Measurements from ENCODE around the gene TRIM27.
"Not testable (repeated sequence)": the region's sequence is repeated elsewhere in the genome, so short reads cannot be mapped to it uniquely, and the experiment has no call there.

TRIM27 gene

GRCh38 chr6:28895131-28895812 lies 28.5 kb downstream of the TRIM27 start:
- DNase-seq = peak; percentile 94

GRCh38 chr6:28893172-28893799 lies 30.5 kb downstream of the TRIM27 start:
- no peak for DNase-seq

- no peak for DNase-seq
These were observed 31.3 kb downstream of the TRIM27 start for GRCh38 chr6:28892525-28892924.

GRCh38 chr6:28887796-28888496 lies 35.8 kb downstream of the TRIM27 start:
- DNase-seq = no peak

- no peak for DNase-seq
These were observed 37.7 kb downstream of the TRIM27 start for GRCh38 chr6:28886079-28886439.

- no peak for DNase-seq
These were observed 39.2 kb downstream of the TRIM27 start for GRCh38 chr6:28884423-28885131.

GRCh38 chr6:28880894-28881780 lies 42.6 kb downstream of the TRIM27 start:
- peak; percentile 48 for DNase-seq

GRCh38 chr6:28880519-28880893 lies 43.3 kb downstream of the TRIM27 start:
- DNase-seq = no peak

- DNase-seq = no peak
These were observed 47.1 kb downstream of the TRIM27 start for GRCh38 chr6:28876710-28877109.

GRCh38 chr6:28875191-28875747 lies 48.5 kb downstream of the TRIM27 start:
- no peak for DNase-seq

GRCh38 chr6:28872157-28872817 lies 51.5 kb downstream of the TRIM27 start:
- not testable (repeated sequence) for DNase-seq

- DNase-seq = no peak
These were observed 52.2 kb downstream of the TRIM27 start for GRCh38 chr6:28871335-28872156.

- DNase-seq = no peak
These were observed 54.9 kb downstream of the TRIM27 start for GRCh38 chr6:28868873-28869272.

GRCh38 chr6:28867086-28867409 lies 56.7 kb downstream of the TRIM27 start:
- DNase-seq = no peak

GRCh38 chr6:28866205-28867085 lies 57.3 kb downstream of the TRIM27 start:
- DNase-seq = peak; percentile 45

GRCh38 chr6:28865401-28866204 lies 58.2 kb downstream of the TRIM27 start:
- peak; percentile 1 for DNase-seq

- no peak for DNase-seq
These were observed 59.4 kb downstream of the TRIM27 start for GRCh38 chr6:28864326-28864923.

GRCh38 chr6:28863604-28864325 lies 60.0 kb downstream of the TRIM27 start:
- DNase-seq = peak; percentile 64
